GM18868 (cell line): Measurements from ENCODE around the gene GPR161.
A peak's percentile ranks its signal among the peaks of the same experiment; 100 is the strongest.

ENCODE experiments used
- ATAC-seq: cut with Tn5 transposase; IDR thresholded peaks from one replicate; pipeline ENCODE4 v1.9.1; 2021; ENCODE audit warnings: mild to moderate bottlenecking, moderate library complexity; ENCODE audit not compliant: unreplicated experiment

Gene GPR161

DNA sequence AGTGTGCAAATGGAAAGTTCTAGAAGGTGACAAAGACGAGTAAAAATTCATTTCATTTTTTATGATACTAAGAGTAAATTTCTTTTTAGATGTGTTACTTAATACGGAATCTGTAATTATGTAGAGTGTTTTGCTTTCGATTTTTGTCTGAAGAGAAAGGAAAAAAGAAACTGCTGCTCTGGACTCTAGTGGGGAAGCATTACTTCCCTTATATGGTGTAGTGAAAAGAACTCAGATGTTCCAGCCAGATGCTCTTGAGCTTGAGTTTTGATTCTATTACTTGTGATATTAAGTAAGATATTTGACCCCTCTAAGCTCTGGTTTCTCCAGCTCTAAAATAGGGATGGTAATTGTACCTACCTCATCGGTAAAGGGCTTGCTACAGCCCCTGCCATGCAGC is 12.2 kb upstream of the GPR161 start:
- ATAC-seq: peak; percentile 67

DNA sequence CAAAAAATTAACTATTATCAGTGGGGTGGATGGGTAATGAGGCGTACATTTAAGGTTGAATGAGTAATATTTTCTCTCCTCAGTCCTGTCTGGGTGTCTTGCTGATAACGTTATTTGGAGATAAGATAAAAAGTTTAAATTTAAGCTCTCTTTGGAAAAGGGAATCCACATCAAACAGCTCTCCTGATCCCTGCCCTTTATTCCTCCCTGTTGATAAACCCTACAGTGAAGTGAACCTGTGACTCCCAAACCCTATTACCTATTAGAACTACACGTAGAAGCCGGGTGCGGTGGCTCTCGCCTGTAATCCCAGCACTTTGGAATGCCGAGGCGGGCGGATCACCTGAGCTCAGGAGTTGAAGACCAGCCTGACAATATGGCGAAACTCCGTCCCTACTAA is 9.9 kb upstream of the GPR161 start:
- ATAC-seq: no peak

DNA sequence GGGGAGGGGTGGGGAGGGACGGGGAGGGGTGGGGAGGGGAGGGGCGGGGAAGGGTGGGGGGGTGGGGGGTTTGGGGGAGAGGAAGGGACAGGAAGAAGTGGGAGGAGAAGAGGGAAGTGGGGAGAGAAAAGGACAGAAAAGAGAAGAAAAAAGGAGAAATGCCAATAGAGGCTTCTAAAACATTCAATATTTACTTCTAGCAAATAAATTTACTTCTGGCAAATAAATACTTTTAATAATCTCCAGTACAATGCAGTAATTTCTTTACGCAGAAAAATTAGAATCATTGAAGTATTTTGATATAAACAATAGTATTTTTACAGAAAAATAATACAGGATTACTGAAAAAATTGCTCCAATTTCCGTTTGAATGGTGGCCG is 9.4 kb upstream of the GPR161 start:
- no peak for ATAC-seq

DNA sequence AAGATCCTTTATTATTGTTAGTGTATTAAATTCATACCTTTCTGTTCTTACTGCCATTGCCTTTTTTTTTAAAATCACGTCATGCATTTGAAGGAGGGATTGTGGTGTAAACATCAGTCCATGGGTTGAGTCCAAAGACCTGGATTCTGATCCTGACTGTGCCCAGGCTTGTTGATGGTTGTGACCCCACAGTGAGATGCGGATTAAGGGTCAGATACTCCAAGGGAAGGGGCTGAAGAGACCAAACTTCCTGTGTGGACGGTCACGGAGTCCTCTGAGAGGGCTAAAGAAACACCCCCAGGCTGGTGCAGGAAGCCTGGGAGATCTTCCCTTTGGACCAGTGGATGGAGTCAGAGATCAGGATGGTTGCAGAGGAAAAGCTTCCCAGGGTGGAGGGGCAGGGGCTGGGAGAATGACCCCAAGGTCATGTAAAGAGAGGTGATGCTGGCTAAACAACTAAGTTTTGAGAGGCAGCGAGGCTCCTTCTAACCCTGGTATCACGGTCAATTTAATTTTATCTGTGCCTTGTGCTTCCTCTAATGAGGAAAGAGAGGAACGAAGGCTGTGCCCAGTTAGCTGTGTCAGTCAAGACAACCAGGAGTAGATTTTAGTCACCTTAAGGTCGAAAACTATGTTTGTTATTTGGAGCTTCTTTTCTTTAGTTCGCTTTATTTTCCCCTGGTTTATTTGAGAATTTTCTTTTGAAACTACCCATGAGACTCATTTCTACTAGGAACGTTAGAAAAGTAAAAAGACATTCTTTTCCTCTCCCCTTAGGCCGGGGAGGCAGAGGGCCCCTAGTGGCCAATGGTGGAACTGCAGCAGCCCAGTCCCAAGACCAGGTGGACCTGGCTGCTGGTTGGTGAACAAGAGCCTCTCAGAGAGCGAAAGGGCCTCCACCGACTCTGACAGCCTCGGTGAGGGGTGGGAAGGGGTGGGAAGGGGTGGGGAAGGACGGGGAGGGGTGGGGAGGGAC is 8.7 kb upstream of the GPR161 start:
- ATAC-seq: peak; percentile 95

GRCh38 chr1:168141871-168142385 is 5.2 kb upstream of the GPR161 start:
- no peak for ATAC-seq

DNA sequence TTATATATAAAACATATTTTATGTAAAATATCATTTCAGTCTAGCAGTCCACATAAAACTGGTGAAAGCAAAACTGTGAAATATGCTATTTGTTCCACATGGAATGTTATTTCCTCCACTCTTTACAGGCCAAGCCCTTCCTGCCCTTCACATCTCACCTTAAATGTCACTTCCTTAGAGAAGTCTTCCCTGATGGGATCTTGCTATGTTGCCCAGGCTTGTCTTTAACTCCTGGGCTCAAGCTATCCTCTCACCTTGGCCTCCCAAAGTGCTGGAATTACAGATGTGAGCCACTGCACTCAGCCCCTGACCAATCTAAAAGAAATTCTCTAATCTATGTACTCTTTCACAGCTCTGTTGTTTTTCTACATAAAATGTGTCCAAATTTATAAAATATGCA is 2.3 kb upstream of the GPR161 start:
- no peak for ATAC-seq

DNA sequence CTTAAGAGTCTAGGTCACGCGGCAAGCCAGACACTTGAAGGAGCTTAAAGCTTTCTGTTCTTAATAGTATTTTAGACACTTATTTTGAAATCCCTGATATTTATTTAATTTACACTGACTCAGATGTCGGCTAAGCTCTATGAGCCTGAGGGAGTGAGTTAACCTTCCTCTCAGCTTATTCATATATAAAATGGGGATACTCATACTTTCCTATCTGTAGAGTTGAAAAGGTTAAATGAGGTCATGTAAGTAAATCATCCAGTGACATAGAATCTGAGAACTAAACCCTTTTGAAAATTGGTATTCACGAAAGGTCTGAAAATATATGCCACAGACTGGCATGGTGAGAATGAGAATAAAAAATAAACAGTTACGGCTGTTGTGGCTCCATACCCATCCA is 1.4 kb upstream of the GPR161 start:
- no peak for ATAC-seq

DNA sequence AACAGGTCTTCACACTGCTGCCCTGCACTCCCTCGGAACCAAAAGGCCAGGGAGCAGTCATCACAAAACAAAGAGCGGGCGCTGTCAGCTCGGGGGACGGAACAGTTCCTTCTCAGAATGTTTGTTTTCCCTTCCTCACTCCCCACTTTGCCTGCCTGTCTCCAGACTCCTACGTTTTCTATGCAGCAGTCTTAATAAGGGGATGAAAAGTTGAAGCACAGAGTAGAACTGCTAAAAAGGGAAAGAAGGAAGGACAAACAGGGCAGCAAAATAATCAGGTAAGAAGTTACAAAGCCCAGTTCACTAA is 738 bp upstream of the GPR161 start:
- no peak for ATAC-seq

DNA sequence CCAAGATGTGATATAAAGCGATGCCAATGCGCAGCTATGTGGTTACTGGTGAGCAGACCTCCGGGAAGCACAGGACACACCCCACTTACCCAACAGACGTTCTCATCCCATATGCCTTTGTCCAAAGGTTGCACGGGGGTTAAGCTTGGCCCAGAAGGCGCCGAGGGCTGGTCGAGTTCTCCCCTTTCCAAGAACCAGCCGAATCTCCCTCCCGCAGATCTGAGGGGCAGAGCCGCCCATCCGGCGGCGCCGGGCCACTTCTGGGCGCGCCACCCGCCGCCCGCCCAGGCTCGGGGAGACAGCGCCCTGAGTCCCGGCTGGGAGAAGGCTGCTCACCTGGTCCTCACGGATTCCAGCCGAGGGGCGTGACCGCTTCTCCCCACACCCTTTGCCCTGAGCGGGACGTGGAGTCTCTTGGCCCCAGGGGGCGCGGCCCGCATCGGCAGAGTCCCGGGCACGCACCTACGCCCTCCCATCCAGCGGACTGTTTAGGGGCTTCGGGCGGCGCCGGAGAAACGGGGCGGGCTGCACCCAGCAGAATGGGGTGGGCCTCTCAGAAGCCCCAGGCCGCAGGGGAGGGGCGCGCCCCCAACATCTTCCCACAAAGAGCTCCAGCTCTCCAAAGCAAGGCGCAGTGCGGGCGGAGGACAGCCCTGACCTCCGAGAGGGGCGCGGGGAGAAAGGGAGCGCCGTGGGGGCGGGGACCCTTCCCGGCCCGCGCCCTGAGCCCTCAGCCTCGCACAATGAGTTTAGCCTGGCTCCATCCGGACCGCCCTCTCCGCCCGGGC is 615 bp downstream of the GPR161 start:
- ATAC-seq: no peak

DNA sequence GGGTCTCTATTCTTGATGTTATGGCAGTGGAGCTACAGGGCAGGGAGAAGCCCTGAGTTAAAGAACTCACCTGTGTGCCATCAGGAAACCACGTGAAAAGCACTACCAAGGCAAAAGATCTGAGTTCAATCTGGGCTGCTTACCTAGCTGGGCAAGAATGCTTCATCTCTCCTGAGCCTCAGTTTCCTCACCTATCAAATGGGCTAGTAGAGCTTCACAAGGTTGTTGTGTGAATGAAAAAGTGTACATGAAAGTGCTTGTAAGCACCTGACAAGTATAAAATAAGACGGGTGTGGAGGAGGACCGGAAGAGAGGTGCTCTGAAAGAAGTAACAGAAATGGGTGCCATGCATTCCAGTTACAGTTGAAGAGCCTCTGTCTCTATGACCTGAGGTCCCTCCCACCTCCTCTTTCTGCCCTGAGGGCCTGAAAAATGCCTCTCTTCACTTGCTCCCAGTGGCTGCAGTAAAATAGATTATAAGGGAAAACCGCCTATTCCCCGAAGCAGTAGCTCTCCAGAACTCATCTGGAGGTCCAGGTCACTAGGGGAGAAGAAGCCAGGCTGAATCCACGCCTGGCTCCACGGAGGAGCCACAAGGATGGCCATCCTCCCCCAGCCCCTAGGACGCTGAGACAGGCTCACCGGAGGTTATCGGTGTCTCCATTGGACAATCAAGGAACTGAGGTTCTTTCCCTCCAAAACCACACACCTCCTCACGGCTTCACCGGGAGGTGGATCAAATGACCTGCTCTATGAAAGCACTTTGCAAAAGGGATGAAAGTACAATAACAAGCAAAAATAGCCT is 1.4 kb downstream of the GPR161 start:
- ATAC-seq: no peak

- ATAC-seq: no peak
Observed at GRCh38 chr1:168134642-168135041, 2.1 kb downstream of the GPR161 start.

GRCh38 chr1:168134132-168134531 is 2.6 kb downstream of the GPR161 start:
- ATAC-seq: no peak

- no peak for ATAC-seq
Observed at GRCh38 chr1:168129933-168130332, 6.8 kb downstream of the GPR161 start.

DNA sequence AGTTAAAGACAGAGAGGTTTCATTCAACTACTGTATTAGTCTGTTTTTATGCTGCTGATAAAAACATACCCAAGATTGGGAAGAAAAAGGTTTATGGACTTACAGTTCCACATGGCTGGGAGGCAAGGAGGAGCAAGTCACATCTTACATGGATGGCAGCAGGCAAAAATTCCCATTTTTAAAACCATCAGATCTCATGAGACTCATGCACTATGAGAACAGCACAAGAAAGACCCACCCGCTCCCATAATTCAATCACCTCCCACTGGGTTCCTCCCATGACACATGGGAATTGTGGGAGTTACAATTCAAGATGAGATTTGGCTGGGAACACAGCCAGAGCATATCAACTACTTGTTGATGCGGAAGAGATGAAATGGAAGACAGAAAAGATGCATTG is 9.2 kb downstream of the GPR161 start:
- no peak for ATAC-seq

- ATAC-seq: no peak
Observed at GRCh38 chr1:168125051-168125450, 11.7 kb downstream of the GPR161 start.

- ATAC-seq: no peak
Observed at GRCh38 chr1:168121401-168122011, 15.2 kb downstream of the GPR161 start.

- no peak for ATAC-seq
Observed at GRCh38 chr1:168119750-168120149, 17.0 kb downstream of the GPR161 start.

- no peak for ATAC-seq
Observed at GRCh38 chr1:168116327-168116799, 20.4 kb downstream of the GPR161 start.

- no peak for ATAC-seq
Observed at GRCh38 chr1:168114845-168115244, 21.9 kb downstream of the GPR161 start.

GRCh38 chr1:168112673-168113305 is 23.9 kb downstream of the GPR161 start:
- peak; percentile 82 for ATAC-seq
